ENCODE measurements around the gene UBE2I.

The UBE2I gene

GRCh38 chr16:1351582-1352362 lies 42.3 kb downstream of the UBE2I start, which contains the start of the genes GNPTG and TSR3 (continued):
- TF ChIP-seq PRDM2 (tag by site-specific recombination; IDR thresholded peaks at IDR 0.05; ENCODE audit: borderline replicate concordance) (no peak), ZNF324 (tag by site-specific recombination; IDR thresholded peaks at IDR 0.05) (no peak), ZNF549 (tag by site-specific recombination; IDR thresholded peaks at IDR 0.05) (no peak), HOXA7 (CRISPR knock-in tag; IDR thresholded peaks at IDR 0.05; ENCODE audit: borderline replicate concordance) (no peak), GLI2 (tag by site-specific recombination; IDR thresholded peaks at IDR 0.05; ENCODE audit: borderline replicate concordance, low read depth) (no peak), REST (tag by site-specific recombination; IDR thresholded peaks at IDR 0.05) (no peak), ZNF792 (tag by site-specific recombination; IDR thresholded peaks at IDR 0.05) (no peak), PRDM1 (tag by site-specific recombination; IDR thresholded peaks at IDR 0.05) (no peak), ZNF221 (tag by site-specific recombination; IDR thresholded peaks at IDR 0.05; ENCODE audit: borderline replicate concordance) (no peak), ZNF366 (tag by site-specific recombination; conservative IDR thresholded peaks at IDR 0.05) (no peak), ZNF121 (tag by site-specific recombination; IDR thresholded peaks at IDR 0.05) (no peak), ZBTB48 (tag by site-specific recombination; IDR thresholded peaks at IDR 0.05) (no peak), ZNF449 (tag by site-specific recombination; IDR thresholded peaks at IDR 0.05) (no peak), ZIC2 (tag by site-specific recombination; IDR thresholded peaks at IDR 0.05) (peak; percentile 31; the same call in 1 of the 2 replicates), ZNF664 (tag by site-specific recombination; IDR thresholded peaks at IDR 0.05) (no peak), ZNF37A (tag by site-specific recombination; IDR thresholded peaks at IDR 0.05) (no peak), ZNF658 (tag by site-specific recombination; IDR thresholded peaks at IDR 0.05) (no peak), ZNF530 (tag by site-specific recombination; IDR thresholded peaks at IDR 0.05; ENCODE audit: low read depth) (no peak), ZNF280C (tag by site-specific recombination; IDR thresholded peaks at IDR 0.05) (no peak), ZNF138 (tag by site-specific recombination; IDR thresholded peaks at IDR 0.05; ENCODE audit: borderline replicate concordance) (no peak), ZNF843 (tag by site-specific recombination; IDR thresholded peaks at IDR 0.05) (no peak), BCL6B (tag by site-specific recombination; IDR thresholded peaks at IDR 0.05) (no peak), ZBTB20 (tag by site-specific recombination; IDR thresholded peaks at IDR 0.05) (no peak), ZNF571 (tag by site-specific recombination; IDR thresholded peaks at IDR 0.05) (no peak), ZNF24 (tag by site-specific recombination; IDR thresholded peaks at IDR 0.05) (no peak), WT1 (tag by site-specific recombination; IDR thresholded peaks at IDR 0.05) (no peak)

Measured in HEK293 (cell line).